ENCODE data around the gene SHISA6. TPM values are rescaled to one million over a fixed set of nuclear protein-coding genes. Genes with fewer than 3 reads are reported as not detected.

SHISA6 gene
- total and polyA plus RNA-seq, 5 donors: 0.03 to 0.08 (median 0.07) TPM; not detected in 2

GRCh38 chr17:11558681-11559234 is 317.7 kb downstream of the SHISA6 start:
- H3K27me3 ChIP-seq (ENCODE audit: control insufficient read depth, insufficient read depth): no peaks in the 10 kb centered on the region
- no peak for DNase-seq
- no peak overlapping the region for H3K27ac ChIP-seq (ENCODE audit: low read length)
- no peaks in the 10 kb centered on the region for H3K4me1 ChIP-seq (ENCODE audit: control insufficient read depth, insufficient read depth, low read length)
- H3K9me3 ChIP-seq (ENCODE audit: control insufficient read depth, low read length): no peaks in the 10 kb centered on the region
- no peak for ATAC-seq
- WGBS: 91% methylated on average over 10 of the region's 10 CpGs
- intact Hi-C loops (cut with DNase I): no loop called here
- no peak overlapping the region for H3K4me3 ChIP-seq (ENCODE audit: low read length)

DNA sequence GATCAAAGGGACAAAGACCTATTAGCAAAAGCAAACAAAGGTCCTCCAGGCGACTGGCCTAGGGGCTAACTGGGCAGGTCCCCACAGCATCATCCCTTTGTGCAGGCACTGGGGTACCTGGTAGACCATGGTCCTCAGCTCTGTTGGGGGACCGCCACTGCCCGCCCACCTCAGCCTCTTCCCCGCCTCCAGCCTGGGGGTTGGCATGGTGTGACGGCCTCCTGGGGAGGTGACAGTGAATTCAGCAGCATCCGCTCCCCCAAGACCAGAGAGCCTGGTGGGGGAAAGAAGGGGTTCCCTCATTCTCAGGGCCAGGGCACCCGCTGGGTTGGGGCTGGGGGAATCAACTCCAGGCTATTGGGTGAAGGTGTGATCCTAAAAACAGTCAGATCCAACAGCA is 318.6 kb downstream of the SHISA6 start:
- intact Hi-C loops (cut with DNase I): no loop called here
- DNase-seq (no peak), ATAC-seq (no peak)
- Histone ChIP-seq H3K27ac (ENCODE audit: low read length) (no peak overlapping the region), H3K4me3 (ENCODE audit: low read length) (no peak overlapping the region), H3K27me3 (ENCODE audit: control insufficient read depth, insufficient read depth) (no peaks in the 10 kb centered on the region), H3K9me3 (ENCODE audit: control insufficient read depth, low read length) (no peaks in the 10 kb centered on the region), H3K4me1 (ENCODE audit: control insufficient read depth, insufficient read depth, low read length) (no peaks in the 10 kb centered on the region)
- 73% methylated on average over 7 of the region's 7 CpGs for WGBS

- Histone ChIP-seq H3K27ac (ENCODE audit: low read length) (no peak overlapping the region), H3K4me1 (ENCODE audit: control insufficient read depth, insufficient read depth, low read length) (no peaks in the 10 kb centered on the region), H3K27me3 (ENCODE audit: control insufficient read depth, insufficient read depth) (no peaks in the 10 kb centered on the region), H3K4me3 (ENCODE audit: low read length) (no peak overlapping the region), H3K9me3 (ENCODE audit: control insufficient read depth, low read length) (no peaks in the 10 kb centered on the region)
- intact Hi-C loops (cut with DNase I): no loop called here
- ATAC-seq (no peak), DNase-seq (no peak)
- WGBS: 79% methylated on average over 1 of the region's 1 CpG
Measured at GRCh38 chr17:11561281-11561680, 320.3 kb downstream of the SHISA6 start.

GRCh38 chr17:11561702-11562101 is 320.7 kb downstream of the SHISA6 start:
- Histone ChIP-seq H3K27me3 (ENCODE audit: control insufficient read depth, insufficient read depth) (no peaks in the 10 kb centered on the region), H3K27ac (ENCODE audit: low read length) (no peak overlapping the region), H3K4me1 (ENCODE audit: control insufficient read depth, insufficient read depth, low read length) (no peaks in the 10 kb centered on the region), H3K9me3 (ENCODE audit: control insufficient read depth, low read length) (no peaks in the 10 kb centered on the region), H3K4me3 (ENCODE audit: low read length) (no peak overlapping the region)
- DNase-seq (no peak), ATAC-seq (no peak)
- 82% methylated on average over 2 of the region's 2 CpGs for WGBS
- intact Hi-C loops (cut with DNase I): no loop called here

DNA sequence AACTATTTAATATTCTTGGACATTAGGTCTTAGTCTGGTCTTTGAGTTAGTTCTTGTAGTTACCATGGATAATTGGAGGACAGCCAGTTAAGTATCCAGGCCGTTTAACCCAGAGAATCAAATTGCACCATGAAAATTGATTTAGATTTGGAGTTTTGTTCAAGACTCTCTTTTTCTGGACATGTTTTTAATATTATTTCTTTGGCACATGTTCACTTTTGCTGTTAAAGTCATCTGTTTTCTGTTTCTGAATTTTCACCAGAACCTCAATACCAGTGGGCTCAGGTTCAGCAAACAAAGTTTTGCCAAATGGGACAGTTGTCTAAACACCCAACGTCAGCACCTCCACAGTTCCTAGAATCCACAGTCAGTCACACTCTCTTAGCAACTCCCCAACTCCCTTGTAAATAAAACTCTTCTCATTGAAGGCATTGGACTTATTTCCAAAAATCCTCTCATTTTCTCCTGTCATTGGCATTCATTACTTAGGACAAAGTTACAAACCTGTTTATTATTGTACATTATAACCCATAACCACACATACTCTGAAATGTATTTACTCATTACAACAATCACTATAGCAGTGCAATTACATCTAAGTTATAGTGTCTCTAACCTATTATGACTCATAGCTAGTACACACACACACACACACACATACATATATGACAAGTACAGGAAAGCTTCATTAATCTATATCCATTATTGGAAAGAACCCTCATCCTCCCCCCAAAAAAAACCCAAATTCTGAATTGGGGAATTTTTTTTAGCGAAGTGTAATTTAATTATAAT is 323.8 kb downstream of the SHISA6 start:
- Histone ChIP-seq H3K27me3 (ENCODE audit: control insufficient read depth, insufficient read depth) (no peaks in the 10 kb centered on the region), H3K4me3 (ENCODE audit: low read length) (no peak overlapping the region), H3K27ac (ENCODE audit: low read length) (no peak overlapping the region), H3K4me1 (ENCODE audit: control insufficient read depth, insufficient read depth, low read length) (no peaks in the 10 kb centered on the region), H3K9me3 (ENCODE audit: control insufficient read depth, low read length) (no peaks in the 10 kb centered on the region)
- ATAC-seq: peak in 1 of 2 donors; percentile 55
- DNase-seq: no peak
- WGBS: 45% methylated on average over 3 of the region's 3 CpGs
- intact Hi-C loops (cut with DNase I): no loop called here

- Histone ChIP-seq H3K9me3 (ENCODE audit: control insufficient read depth, low read length) (no peaks in the 10 kb centered on the region), H3K27ac (ENCODE audit: low read length) (no peak overlapping the region), H3K27me3 (ENCODE audit: control insufficient read depth, insufficient read depth) (no peaks in the 10 kb centered on the region), H3K4me3 (ENCODE audit: low read length) (no peak overlapping the region), H3K4me1 (ENCODE audit: control insufficient read depth, insufficient read depth, low read length) (no peaks in the 10 kb centered on the region)
- DNase-seq: no peak
- intact Hi-C loops (cut with DNase I): no loop called here
- WGBS: 32% methylated on average over 4 of the region's 4 CpGs
- no peak for ATAC-seq
Measured at GRCh38 chr17:11565591-11565990, 324.6 kb downstream of the SHISA6 start.

- no peaks in the 10 kb centered on the region for H3K27me3 ChIP-seq (ENCODE audit: control insufficient read depth, insufficient read depth)
- H3K9me3 ChIP-seq (ENCODE audit: control insufficient read depth, low read length): no peaks in the 10 kb centered on the region
- intact Hi-C loops (cut with DNase I): loop anchor here in 1 of 4 donors (10.0 kb wide), 1 partner anchor 64 kb away; no protein-coding TSS in a partner anchor
- WGBS: 82% methylated on average over 3 of the region's 3 CpGs
- DNase-seq (no peak), ATAC-seq (no peak)
- H3K4me3 ChIP-seq (ENCODE audit: low read length): no peak overlapping the region
- H3K4me1 ChIP-seq (ENCODE audit: control insufficient read depth, insufficient read depth, low read length): no peaks in the 10 kb centered on the region
- no peak overlapping the region for H3K27ac ChIP-seq (ENCODE audit: low read length)
Measured at GRCh38 chr17:11578998-11579397, 338.0 kb downstream of the SHISA6 start.

DNA sequence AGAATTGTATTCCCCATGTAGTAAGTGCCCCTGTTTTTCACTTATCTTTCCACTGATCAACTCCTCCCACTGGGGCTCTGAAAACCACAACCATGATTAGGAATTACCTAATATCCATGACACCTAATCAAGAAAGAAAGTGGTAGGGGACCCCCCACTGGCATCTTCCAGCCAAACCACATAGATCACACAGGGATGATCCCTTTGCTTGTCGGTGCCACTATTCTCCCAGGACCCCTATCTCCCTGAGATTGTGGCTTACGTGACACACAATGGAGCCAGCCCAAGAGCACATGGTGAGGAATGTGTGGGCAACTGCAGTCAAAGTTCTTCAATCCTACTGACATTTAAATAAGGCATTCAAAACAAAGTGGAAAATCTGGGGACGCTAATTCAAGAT is 339.7 kb downstream of the SHISA6 start:
- Histone ChIP-seq H3K9me3 (ENCODE audit: control insufficient read depth, low read length) (no peaks in the 10 kb centered on the region), H3K4me1 (ENCODE audit: control insufficient read depth, insufficient read depth, low read length) (no peaks in the 10 kb centered on the region), H3K27me3 (ENCODE audit: control insufficient read depth, insufficient read depth) (no peaks in the 10 kb centered on the region), H3K27ac (ENCODE audit: low read length) (no peak overlapping the region), H3K4me3 (ENCODE audit: low read length) (no peak overlapping the region)
- DNase-seq: no peak
- intact Hi-C loops (cut with DNase I): no loop called here
- ATAC-seq: no peak
- 80% methylated on average over 3 of the region's 3 CpGs for WGBS

- WGBS: 78% methylated on average over 5 of the region's 5 CpGs
- DNase-seq (no peak), ATAC-seq (no peak)
- H3K4me1 ChIP-seq (ENCODE audit: control insufficient read depth, insufficient read depth, low read length): no peaks in the 10 kb centered on the region
- H3K27ac ChIP-seq (ENCODE audit: low read length): no peak overlapping the region
- intact Hi-C loops (cut with DNase I): no loop called here
- no peak overlapping the region for H3K4me3 ChIP-seq (ENCODE audit: low read length)
- no peaks in the 10 kb centered on the region for H3K27me3 ChIP-seq (ENCODE audit: control insufficient read depth, insufficient read depth)
- no peaks in the 10 kb centered on the region for H3K9me3 ChIP-seq (ENCODE audit: control insufficient read depth, low read length)
Measured at GRCh38 chr17:11582217-11582616, 341.2 kb downstream of the SHISA6 start.

DNA sequence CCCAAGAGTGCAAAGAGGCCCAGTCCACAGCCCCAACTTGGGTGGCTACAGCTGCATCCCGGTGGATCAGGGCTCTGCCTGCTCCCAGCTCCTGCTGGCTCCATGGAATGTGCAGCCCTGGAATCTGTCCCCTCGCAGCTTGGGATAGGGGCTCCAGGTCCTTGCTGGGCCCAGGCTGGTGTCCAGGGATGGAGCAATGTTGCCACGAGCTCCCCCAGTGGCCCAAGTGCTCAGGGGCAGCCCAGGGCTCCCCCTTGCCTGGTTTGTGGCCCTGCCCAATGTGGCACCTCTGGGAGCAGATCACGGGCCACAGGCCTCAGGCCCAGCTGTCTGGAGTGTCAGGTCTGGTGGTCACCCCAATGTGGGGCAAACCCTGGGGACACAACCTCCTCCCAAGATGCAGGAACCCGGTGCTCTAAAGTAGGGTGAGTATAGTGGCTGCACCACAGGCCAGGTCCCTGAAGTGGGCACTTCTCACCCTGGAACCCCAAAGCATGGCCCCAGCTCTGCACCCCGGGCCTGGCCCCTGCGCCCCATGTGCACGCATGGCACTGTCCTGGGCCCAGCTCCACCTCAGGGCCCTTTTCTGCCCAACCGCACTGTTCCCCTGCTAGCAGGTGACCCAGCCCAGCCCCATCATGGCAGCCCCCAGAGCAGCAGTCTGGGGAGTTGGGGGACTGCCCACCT is 342.4 kb downstream of the SHISA6 start:
- Histone ChIP-seq H3K27me3 (ENCODE audit: control insufficient read depth, insufficient read depth) (no peaks in the 10 kb centered on the region), H3K4me1 (ENCODE audit: control insufficient read depth, insufficient read depth, low read length) (no peaks in the 10 kb centered on the region), H3K27ac (ENCODE audit: low read length) (no peak overlapping the region), H3K4me3 (ENCODE audit: low read length) (no peak overlapping the region), H3K9me3 (ENCODE audit: control insufficient read depth, low read length) (no peaks in the 10 kb centered on the region)
- intact Hi-C loops (cut with DNase I): no loop called here
- DNase-seq: no peak
- ATAC-seq: peak; percentile 18 to 33
- 77% methylated on average over 9 of the region's 9 CpGs for WGBS

GRCh38 chr17:11589716-11590115 is 348.7 kb downstream of the SHISA6 start:
- intact Hi-C loops (cut with DNase I): no loop called here
- ATAC-seq (no peak), DNase-seq (no peak)
- Histone ChIP-seq H3K9me3 (ENCODE audit: control insufficient read depth, low read length) (no peaks in the 10 kb centered on the region), H3K27ac (ENCODE audit: low read length) (no peak overlapping the region), H3K4me1 (ENCODE audit: control insufficient read depth, insufficient read depth, low read length) (no peaks in the 10 kb centered on the region), H3K27me3 (ENCODE audit: control insufficient read depth, insufficient read depth) (no peaks in the 10 kb centered on the region), H3K4me3 (ENCODE audit: low read length) (no peak overlapping the region)
- 46% methylated on average over 3 of the region's 3 CpGs for WGBS

Data from right cardiac atrium (tissue), 5 donors.